NCI-H1417 treated with DMSO at 0.1 percent for 48 hours (cell line): ENCODE data around the gene CCDC88A.
"Not testable (repeated sequence)": the region's sequence is repeated elsewhere in the genome, so short reads cannot be mapped to it uniquely, and the experiment has no call there.

Source experiments
- DNase-seq: peaks from one replicate; lab custom pipeline; 2025; lab: John Stamatoyannopoulos, UW

The CCDC88A gene

GRCh38 chr2:55371376-55371775, 48.3 kb downstream of the CCDC88A start:
- DNase-seq, result no peak

- DNase-seq, result no peak
Measured at GRCh38 chr2:55370208-55370607, 49.4 kb downstream of the CCDC88A start.

- no peak for DNase-seq
Measured at GRCh38 chr2:55365303-55365702, 54.4 kb downstream of the CCDC88A start.

GRCh38 chr2:55364189-55365055, 55.2 kb downstream of the CCDC88A start:
- DNase-seq, result no peak

- no peak for DNase-seq
Measured at GRCh38 chr2:55363636-55364035, 56.0 kb downstream of the CCDC88A start.

- no peak for DNase-seq
Measured at GRCh38 chr2:55361465-55362189, 58.0 kb downstream of the CCDC88A start.

GRCh38 chr2:55358451-55358850, 61.2 kb downstream of the CCDC88A start:
- no peak for DNase-seq

- no peak for DNase-seq
Measured at GRCh38 chr2:55357927-55358326, 61.7 kb downstream of the CCDC88A start.

- no peak for DNase-seq
Measured at GRCh38 chr2:55357164-55357563, 62.5 kb downstream of the CCDC88A start.

- not testable (repeated sequence) for DNase-seq
Measured at GRCh38 chr2:55356136-55356535, 63.5 kb downstream of the CCDC88A start.

GRCh38 chr2:55355451-55355850, 64.2 kb downstream of the CCDC88A start:
- DNase-seq, result no peak

- no peak for DNase-seq
Measured at GRCh38 chr2:55351672-55352071, 68.0 kb downstream of the CCDC88A start.

GRCh38 chr2:55345064-55345463, 74.6 kb downstream of the CCDC88A start:
- DNase-seq, result no peak

GRCh38 chr2:55338268-55338667, 81.4 kb downstream of the CCDC88A start:
- DNase-seq, result no peak

GRCh38 chr2:55334728-55335127, 84.9 kb downstream of the CCDC88A start:
- DNase-seq, result no peak

- no peak for DNase-seq
Measured at GRCh38 chr2:55330541-55331297, 88.9 kb downstream of the CCDC88A start.

- DNase-seq, result no peak
Measured at GRCh38 chr2:55327470-55328230, 92.0 kb downstream of the CCDC88A start.

- DNase-seq, result no peak
Measured at GRCh38 chr2:55314985-55315384, 104.7 kb downstream of the CCDC88A start.

GRCh38 chr2:55311444-55311870, 108.2 kb downstream of the CCDC88A start:
- no peak for DNase-seq

- DNase-seq, result no peak
Measured at GRCh38 chr2:55309446-55309845, 110.2 kb downstream of the CCDC88A start.

- no peak for DNase-seq
Measured at GRCh38 chr2:55302241-55302640, 117.4 kb downstream of the CCDC88A start.

- DNase-seq, result no peak
Measured at GRCh38 chr2:55301277-55301676, 118.4 kb downstream of the CCDC88A start.
